HCT116 (cell line): ENCODE results near the gene PSMD3. TPM values are rescaled to one million over a fixed set of nuclear protein-coding genes. Genes with fewer than 3 reads are reported as not detected.

Experiments used
- ATAC-seq: fragments of 200-7000 bp; cut with Tn5 transposase; 2 replicates; pipeline ENCODE4 v1.9.1; 2020; ENCODE audit warnings: mild to moderate bottlenecking, moderate library complexity
- BruUV-seq: library from RNA; stranded (reverse); fragments of 400-500 nt; replicated peaks from 2 replicates; lab custom pipeline; 2021; lab: Mats Ljungman, UMichigan
- CTCF ChIA-PET: fragments of 300-600 bp; sonication (Branson Sonifier 250); formaldehyde crosslinking; loops from one replicate; lab custom pipeline; 2021; ENCODE audit warnings: antibody characterized with exemption; lab: Charles Lee
- POLR2A ChIA-PET: fragments of 300-600, 350-600 bp; sonication (Branson Sonifier 250); formaldehyde crosslinking; loops from one replicate; lab custom pipeline; 2021; ENCODE audit warnings: antibody characterized with exemption; lab: Charles Lee
- RAD21 ChIA-PET, 2 experiments: fragments of 300-600 bp; sonication (Branson Sonifier 250); formaldehyde crosslinking; loops; one replicate each; lab custom pipeline; 2023; ENCODE audit warnings: low total read pairs in 2 of 2; ENCODE audit not compliant: uncharacterized antibody in 2 of 2, unreplicated experiment in 2 of 2, low non-redundant PET in 1 of 2; lab: Charles Lee
- DNase-seq: peaks from one replicate; pipeline ENCODE4 v3.0.0-alpha.2; 2010; ENCODE audit warnings: low read depth, low spot score
- H2AFZ ChIP-seq: fragments of 200-600 bp; shearing (Covaris generic), sonication (generic); 2 replicates; pipeline ENCODE4 v1.6.1; 2017; ENCODE audit warnings: low read depth, mixed run types, mixed read lengths, antibody characterized with exemption, low read length; ENCODE audit not compliant: poor library complexity, severe bottlenecking
- H3K27ac ChIP-seq: 2 replicates; pipeline ENCODE4 v1.5.1; 2012; ENCODE audit warnings: low read depth, low read length
- H3K27me3 ChIP-seq: fragments of 200-600 bp; sonication (generic); 2 replicates; pipeline ENCODE4 v1.6.1; 2016; ENCODE audit warnings: mixed run types, low read length, mixed read lengths; ENCODE audit not compliant: insufficient read depth
- H3K36me3 ChIP-seq, 2 experiments: fragments of 200-500 bp in 1 of 2; fragments of 200-600 bp in 1 of 2; sonication (Bioruptor generic) in 1 of 2; sonication (generic) in 1 of 2; 2 replicates each; pipeline versions ENCODE4 v1.5.1 to v1.6.1; 2014 to 2016; ENCODE audit warnings: low read length in 2 of 2, inconsistent platforms in 1 of 2, mixed read lengths in 1 of 2, mixed run types in 1 of 2; ENCODE audit not compliant: insufficient read depth in 2 of 2, control insufficient read depth in 1 of 2
- H3K4me1 ChIP-seq, 2 experiments: fragments of 200-600 bp in 1 of 2; sonication (generic) in 1 of 2; 2 replicates each; pipeline versions ENCODE4 v1.5.1 to v1.6.1; 2012 to 2017; ENCODE audit warnings: low read length in 2 of 2, inconsistent platforms in 1 of 2, mild to moderate bottlenecking in 1 of 2, mixed read lengths in 1 of 2, mixed run types in 1 of 2, moderate library complexity in 1 of 2; ENCODE audit not compliant: insufficient read depth in 2 of 2, control insufficient read depth in 1 of 2
- H3K4me2 ChIP-seq: fragments of 200-600 bp; sonication (generic); 2 replicates; pipeline ENCODE4 v1.6.1; 2017; ENCODE audit warnings: mixed run types, low read length, mixed read lengths
- H3K4me3 ChIP-seq, 2 experiments: fragments of 200-600 bp in 1 of 2; sonication (generic) in 1 of 2; replicated peaks in 1 of 2; 2 replicates each; pipeline ENCODE4 v1.5.1; 2011 to 2016; ENCODE audit warnings: low read length in 2 of 2, control low read depth in 1 of 2, low read depth in 1 of 2, mild to moderate bottlenecking in 1 of 2, mixed read lengths in 1 of 2, mixed run types in 1 of 2
- H3K79me2 ChIP-seq: fragments of 200-600 bp; sonication (generic); 2 replicates; pipeline ENCODE4 v1.6.1; 2017; ENCODE audit warnings: mild to moderate bottlenecking, mixed run types, low read length, moderate library complexity, mixed read lengths; ENCODE audit not compliant: insufficient read depth
- H3K9ac ChIP-seq: fragments of 200-600 bp; sonication (generic); 2 replicates; pipeline ENCODE4 v1.6.1; 2016; ENCODE audit warnings: low read length, mixed read lengths
- H3K9me2 ChIP-seq: fragments of 200-600 bp; sonication (generic), shearing (Covaris generic); 2 replicates; pipeline ENCODE4 v1.6.1; 2017; ENCODE audit warnings: mixed run types, mild to moderate bottlenecking, moderate library complexity; ENCODE audit not compliant: insufficient read depth
- H3K9me3 ChIP-seq, 2 experiments: fragments of 200-500 bp in 1 of 2; fragments of 200-600 bp in 1 of 2; sonication (Bioruptor generic) in 1 of 2; sonication (generic) in 1 of 2; 2 replicates each; pipeline ENCODE4 v1.6.1; 2014 to 2017; ENCODE audit warnings: low read length in 2 of 2, mixed read lengths in 2 of 2, inconsistent platforms in 1 of 2, low read depth in 1 of 2, mild to moderate bottlenecking in 1 of 2, mixed run types in 1 of 2, moderate library complexity in 1 of 2; ENCODE audit not compliant: control insufficient read depth in 1 of 2, insufficient read depth in 1 of 2
- H4K20me1 ChIP-seq: fragments of 200-600 bp; sonication (generic), shearing (Covaris generic); 2 replicates; pipeline ENCODE4 v1.6.1; 2017; ENCODE audit warnings: mixed run types, mild to moderate bottlenecking, moderate library complexity; ENCODE audit not compliant: insufficient read depth
- CTCF ChIP-seq, 3 experiments: fragments of 200-600 bp in 1 of 3; sonication (generic) in 1 of 3; IDR thresholded peaks in 2 of 3; conservative IDR thresholded peaks in 1 of 3; 2 replicates each; pipeline ENCODE4 v1.5.1; 2012 to 2017; ENCODE audit warnings: low read depth in 2 of 3, low read length in 2 of 3, antibody characterized with exemption in 1 of 3, borderline replicate concordance in 1 of 3, control low read depth in 1 of 3, mild to moderate bottlenecking in 1 of 3, mixed read lengths in 1 of 3, mixed run types in 1 of 3, moderate library complexity in 1 of 3; ENCODE audit not compliant: insufficient read depth in 1 of 3
- EGR1 ChIP-seq: IDR thresholded peaks from 2 replicates; pipeline ENCODE4 v1.6.1; 2012; ENCODE audit warnings: low read depth
- EZH2 ChIP-seq: fragments of 200-600 bp; sonication (generic); IDR thresholded peaks from 2 replicates; pipeline ENCODE4 v1.6.1; 2017; ENCODE audit warnings: antibody characterized with exemption, mixed run types
- FOSL1 ChIP-seq: IDR thresholded peaks from 2 replicates; pipeline ENCODE4 v1.6.1; 2012; ENCODE audit warnings: low read depth
- POLR2AphosphoS5 ChIP-seq: IDR thresholded peaks from 2 replicates; pipeline ENCODE4 v1.6.1; 2011; ENCODE audit warnings: mild to moderate bottlenecking, low read depth, low read length, moderate library complexity
- REST ChIP-seq: IDR thresholded peaks from 2 replicates; pipeline ENCODE4 v1.6.1; 2012; ENCODE audit warnings: low read depth
- SP1 ChIP-seq: IDR thresholded peaks from 2 replicates; pipeline ENCODE4 v1.6.1; 2012; ENCODE audit warnings: low read depth
- SRF ChIP-seq: IDR thresholded peaks from 2 replicates; pipeline ENCODE4 v1.6.1; 2012; ENCODE audit warnings: low read depth
- intact Hi-C: fragments of 100-400 bp; cut with micrococcal nuclease; formaldehyde crosslinking; loops from 2 replicates; pipeline ENCODE4 v1.10.0; 2022
- total RNA-seq: library from RNA; stranded (reverse); gene quantifications from one replicate; pipeline ENCODE4 v1.2.1, GENCODE V29; 2021; ENCODE audit not compliant: unreplicated experiment

The PSMD3 gene
- total RNA-seq, 1 experiment from 2014 or later, result 152 TPM

GRCh38 chr17:40027614-40028012 is 47.0 kb downstream of the PSMD3 start:
- Histone ChIP-seq H3K9me2 (no peaks in the 10 kb centered on the region), H3K4me3 (no peak overlapping the region), H2AFZ (no peak overlapping the region), H3K79me2 (no peaks in the 10 kb centered on the region), H3K4me1 (peaks cover 2 to 15% of the 10 kb centered on the region in 2 experiments; a peak in 2 of 4 replicates), H3K27me3 (no peaks in the 10 kb centered on the region), H3K9ac (no peak overlapping the region), H3K9me3 (no peaks in the 10 kb centered on the region), H4K20me1 (no peaks in the 10 kb centered on the region), H3K36me3 (peaks cover 20 to 38% of the 10 kb centered on the region in 2 experiments; a peak in 3 of 4 replicates), H3K4me2 (no peak overlapping the region), H3K27ac (no peak overlapping the region)
- RAD21 ChIA-PET, result no interaction called here
- no peak for ATAC-seq
- POLR2A ChIA-PET, result interaction anchor here (1.1 kb wide), 1 partner anchor 73 kb away, joined by 3 read pairs; the partner anchor contains the start of gene NR1D1
- TF ChIP-seq SP1 (no peak), POLR2AphosphoS5 (no peak), CTCF (IDR thresholded peaks at IDR 0.05 in 2 of 3, conservative IDR thresholded peaks at IDR 0.05 in 1 of 3; ENCODE audit: borderline replicate concordance in 1 of 3, insufficient read depth in 1 of 3, low read depth in 2 of 3, low read length in 2 of 3) (no peak), EZH2 (no peak), SRF (no peak), EGR1 (no peak), REST (no peak), FOSL1 (no peak)
- BruUV-seq, result no TSS peak
- CTCF ChIA-PET, result interaction anchor here (0.7 to 2.0 kb wide), 10 partner anchors 8 to 155 kb away, joined by 3 to 12 read pairs (median 4); partner anchors contain the start of gene MED24
- no peak for DNase-seq
- intact Hi-C loops, result loop anchor here (1.0 to 5.0 kb wide), 2 partner anchors 60 to 68 kb away; no protein-coding TSS in a partner anchor
